Astrocyte of the cerebellum (primary cell): ENCODE results near the gene SUN3.
A peak's percentile ranks its signal among the peaks of the same experiment; 100 is the strongest.
"Not testable (repeated sequence)": the region's sequence is repeated elsewhere in the genome, so short reads cannot be mapped to it uniquely, and the experiment has no call there.

ENCODE experiments used
- DNase-seq: peaks from one replicate; pipeline ENCODE4 v3.0.0-alpha.2; 2011; ENCODE audit warnings: low read depth
- H3K4me3 ChIP-seq: 2 replicates; pipeline ENCODE4 v1.5.1; 2011; ENCODE audit warnings: mild to moderate bottlenecking, low read depth, low read length, moderate library complexity
- CTCF ChIP-seq: IDR thresholded peaks from 2 replicates; pipeline ENCODE4 v1.5.1; 2012; ENCODE audit warnings: low read length, low read depth, moderate library complexity, mild to moderate bottlenecking; ENCODE audit errors: missing control alignments
- in situ Hi-C: cut with HindIII; loops from 2 replicates; pipeline ENCODE4 v1.10.0; 2017; ENCODE audit warnings: low sequenced_read_pairs

Gene SUN3

GRCh38 chr7:47945261-47946015, 83.5 kb downstream of the SUN3 start:
- TF ChIP-seq CTCF, result peak; percentile 73
- no peak overlapping the region for H3K4me3 ChIP-seq
- in situ Hi-C loops, result no loop called here
- peak; percentile 52 for DNase-seq

GRCh38 chr7:47944536-47945260, 84.2 kb downstream of the SUN3 start:
- H3K4me3 ChIP-seq, result no peak overlapping the region
- no peak for DNase-seq
- in situ Hi-C loops, result no loop called here
- no peak for TF ChIP-seq CTCF

- H3K4me3 ChIP-seq, result no peak overlapping the region
- in situ Hi-C loops, result no loop called here
- TF ChIP-seq CTCF, result no peak
- no peak for DNase-seq
These were observed 85.0 kb downstream of the SUN3 start for GRCh38 chr7:47943676-47944474.

DNA sequence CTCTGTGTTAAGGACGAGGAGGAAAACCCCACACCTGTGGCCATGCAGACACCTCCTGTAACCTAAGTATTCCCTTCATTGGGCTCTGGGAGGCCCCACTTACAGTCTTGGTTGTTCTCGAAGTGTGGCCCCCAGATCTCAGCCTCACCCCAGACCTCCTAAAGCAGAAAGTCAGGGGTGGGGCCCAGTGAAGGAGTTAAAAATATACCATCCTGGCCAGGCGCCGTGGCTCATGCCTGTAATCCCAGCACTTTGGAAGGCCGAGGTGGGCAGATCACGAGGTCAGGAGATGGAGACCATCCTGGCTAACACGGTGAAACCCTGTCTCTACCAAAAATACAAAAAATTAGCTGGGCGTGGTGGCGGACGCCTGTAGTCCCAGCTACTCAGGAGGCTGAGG, 86.3 kb downstream of the SUN3 start:
- H3K4me3 ChIP-seq, DNase-seq, in situ Hi-C loops: not testable (repeated sequence)

- TF ChIP-seq CTCF, result no peak
- no peak for DNase-seq
- H3K4me3 ChIP-seq, result no peak overlapping the region
- in situ Hi-C loops, result no loop called here
These were observed 86.8 kb downstream of the SUN3 start for GRCh38 chr7:47942132-47942531.

- TF ChIP-seq CTCF, result no peak
- DNase-seq, result no peak
- in situ Hi-C loops, result no loop called here
- no peak overlapping the region for H3K4me3 ChIP-seq
These were observed 87.6 kb downstream of the SUN3 start for GRCh38 chr7:47941136-47941844.
